Right lobe of liver (tissue), 4 donors: Measurements from ENCODE around the gene SMIM23.

Experiments
- CTCF ChIP-seq, 4 donors: fragments of 200-600 bp in 3 of 4; fragments of 450-650 bp in 1 of 4; IDR thresholded peaks; one replicate each; pipeline versions ENCODE4 v1.5.1 to v1.8.0; 2016 to 2022; ENCODE audit warnings: antibody characterized with exemption in 4 of 4, mild to moderate bottlenecking in 2 of 4
- POLR2A ChIP-seq: fragments of 450-650 bp; IDR thresholded peaks from one replicate; pipeline ENCODE4 v1.6.1; 2017; ENCODE audit warnings: antibody characterized with exemption, mild to moderate bottlenecking
- donor health status: DM: no; HTN: no; CAD: no.
- donor health status: DM: no; HTN: no; CAD: no.
- donor health status: DM: no; HTN: yes; CAD: no.

- no peak for TF ChIP-seq CTCF (IDR thresholded peaks at IDR 0.05)
- TF ChIP-seq POLR2A, result no peak
These were observed 24.6 kb downstream of the SMIM23 start for GRCh38 chr5:171810227-171810626.
